Measurements from ENCODE around the gene IQCH. TPM values are rescaled to one million over a fixed set of nuclear protein-coding genes. Genes with fewer than 3 reads are reported as not detected.
A peak's percentile ranks its signal among the peaks of the same experiment; 100 is the strongest.

Gene IQCH
- total RNA-seq, 3 donors from 2014 or later (not counting 1 experiment from before 2014, with no cell fraction given), result 0.78 to 1.4 (median 0.86) TPM

- TF ChIP-seq CTCF (IDR thresholded peaks at IDR 0.05), result no peak
- no peak overlapping the region for H3K27ac Mint-ChIP-seq
- H3K4me3 ChIP-seq (ENCODE audit: low read length), result no peak overlapping the region
- H3K4me3 Mint-ChIP-seq, result no peak overlapping the region
- intact Hi-C loops (cut with micrococcal nuclease), result no loop called here
- no peaks in the 10 kb centered on the region for H3K36me3 Mint-ChIP-seq
- ATAC-seq (no peak), DNase-seq (no peak)
- H3K4me1 Mint-ChIP-seq, result peaks cover 0 to 12% of the 10 kb centered on the region in 2 donors
- no peak overlapping the region for H3K27ac ChIP-seq (ENCODE audit: low read length)
- no peaks in the 10 kb centered on the region for H3K9me3 Mint-ChIP-seq
- H3K4me1 ChIP-seq (ENCODE audit: control insufficient read depth, insufficient read depth, low read length), result no peaks in the 10 kb centered on the region
- no peaks in the 10 kb centered on the region for H3K27me3 Mint-ChIP-seq (ENCODE audit: low read depth in 2 of 2)
- H3K36me3 ChIP-seq (ENCODE audit: control insufficient read depth, insufficient read depth, low read length), result peaks cover 8% of the 10 kb centered on the region
- no peaks in the 10 kb centered on the region for H3K9me3 ChIP-seq (ENCODE audit: control insufficient read depth, insufficient read depth, low read length)
- no peaks in the 10 kb centered on the region for H3K27me3 ChIP-seq (ENCODE audit: control insufficient read depth, insufficient read depth, low read length)
Observed at GRCh38 chr15:67216859-67217258, 37.7 kb upstream of the IQCH start.

GRCh38 chr15:67218428-67218827 is 36.2 kb upstream of the IQCH start:
- intact Hi-C loops (cut with micrococcal nuclease), result no loop called here
- Histone ChIP-seq H3K36me3 (ENCODE audit: control insufficient read depth, insufficient read depth, low read length) (peaks cover 8% of the 10 kb centered on the region), H3K27me3 (ENCODE audit: control insufficient read depth, insufficient read depth, low read length) (no peaks in the 10 kb centered on the region), H3K27ac (ENCODE audit: low read length) (no peak overlapping the region), H3K4me1 (ENCODE audit: control insufficient read depth, insufficient read depth, low read length) (no peaks in the 10 kb centered on the region), H3K4me3 (ENCODE audit: low read length) (no peak overlapping the region), H3K9me3 (ENCODE audit: control insufficient read depth, insufficient read depth, low read length) (no peaks in the 10 kb centered on the region)
- TF ChIP-seq CTCF (IDR thresholded peaks at IDR 0.05), result no peak
- Mint-ChIP-seq H3K27me3 (ENCODE audit: low read depth in 2 of 2) (no peaks in the 10 kb centered on the region), H3K4me1 (peaks cover 0 to 12% of the 10 kb centered on the region in 2 donors), H3K36me3 (no peaks in the 10 kb centered on the region), H3K27ac (peak overlapping the region in 1 of 2 donors; percentile 15), H3K9me3 (no peaks in the 10 kb centered on the region), H3K4me3 (no peak overlapping the region)
- DNase-seq (no peak), ATAC-seq (no peak)

GRCh38 chr15:67219288-67219687 is 35.3 kb upstream of the IQCH start:
- Histone ChIP-seq H3K27me3 (ENCODE audit: control insufficient read depth, insufficient read depth, low read length) (no peaks in the 10 kb centered on the region), H3K36me3 (ENCODE audit: control insufficient read depth, insufficient read depth, low read length) (peaks cover 8% of the 10 kb centered on the region), H3K27ac (ENCODE audit: low read length) (no peak overlapping the region), H3K9me3 (ENCODE audit: control insufficient read depth, insufficient read depth, low read length) (no peaks in the 10 kb centered on the region), H3K4me3 (ENCODE audit: low read length) (no peak overlapping the region), H3K4me1 (ENCODE audit: control insufficient read depth, insufficient read depth, low read length) (no peaks in the 10 kb centered on the region)
- Mint-ChIP-seq H3K27me3 (ENCODE audit: low read depth in 2 of 2) (no peaks in the 10 kb centered on the region), H3K9me3 (no peaks in the 10 kb centered on the region), H3K4me1 (peaks cover 0 to 12% of the 10 kb centered on the region in 2 donors), H3K27ac (no peak overlapping the region), H3K4me3 (no peak overlapping the region), H3K36me3 (no peaks in the 10 kb centered on the region)
- WGBS (ENCODE audit: insufficient coverage), result 100% methylated on average over 2 of the region's 2 CpGs
- no peak for ATAC-seq
- TF ChIP-seq CTCF (IDR thresholded peaks at IDR 0.05), result no peak
- intact Hi-C loops (cut with micrococcal nuclease), result no loop called here
- no peak for DNase-seq

DNA sequence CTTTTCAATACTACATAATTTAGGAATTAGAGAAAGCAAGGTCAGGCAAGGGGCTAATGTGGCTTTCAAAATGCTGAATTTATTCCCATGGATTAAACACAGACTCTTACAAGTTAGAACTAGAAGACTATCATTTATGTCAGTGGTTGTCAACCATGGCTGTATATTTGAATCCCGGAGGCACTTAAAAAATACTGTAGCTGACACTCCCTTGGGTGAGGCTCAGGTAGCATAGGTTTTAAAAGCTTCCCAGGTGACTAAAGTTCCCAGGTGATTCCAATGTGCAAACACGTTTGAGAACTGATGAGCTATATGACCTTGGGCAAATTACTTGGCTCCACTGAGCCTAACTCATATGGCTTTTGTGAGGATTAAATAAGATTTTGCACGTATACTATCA is 29.7 kb upstream of the IQCH start:
- H3K27me3 Mint-ChIP-seq (ENCODE audit: low read depth in 2 of 2), result no peaks in the 10 kb centered on the region
- intact Hi-C loops (cut with micrococcal nuclease), result no loop called here
- H3K9me3 ChIP-seq (ENCODE audit: control insufficient read depth, insufficient read depth, low read length), result no peaks in the 10 kb centered on the region
- TF ChIP-seq CTCF (IDR thresholded peaks at IDR 0.05), result no peak
- ATAC-seq (no peak), DNase-seq (no peak)
- WGBS (ENCODE audit: insufficient coverage), result 97% methylated on average over 3 of the region's 3 CpGs
- H3K27me3 ChIP-seq (ENCODE audit: control insufficient read depth, insufficient read depth, low read length), result no peaks in the 10 kb centered on the region
- no peak overlapping the region for H3K27ac Mint-ChIP-seq
- H3K4me1 ChIP-seq (ENCODE audit: control insufficient read depth, insufficient read depth, low read length), result no peaks in the 10 kb centered on the region
- H3K4me3 ChIP-seq (ENCODE audit: low read length), result no peak overlapping the region
- H3K9me3 Mint-ChIP-seq, result no peaks in the 10 kb centered on the region
- H3K27ac ChIP-seq (ENCODE audit: low read length), result no peak overlapping the region
- peaks cover 7% of the 10 kb centered on the region for H3K36me3 Mint-ChIP-seq
- H3K4me1 Mint-ChIP-seq, result peaks cover 8 to 11% of the 10 kb centered on the region in 2 donors
- H3K36me3 ChIP-seq (ENCODE audit: control insufficient read depth, insufficient read depth, low read length), result peaks cover 9% of the 10 kb centered on the region
- no peak overlapping the region for H3K4me3 Mint-ChIP-seq
